RKO (cell line): Measurements from ENCODE around the gene EIF4E1B.

Source experiments
- DNase-seq: peaks from one replicate; pipeline ENCODE4 v3.0.0-alpha.2; 2016; ENCODE audit warnings: low spot score

The EIF4E1B gene

GRCh38 chr5:176627582-176627981 lies 2.9 kb upstream of the EIF4E1B start:
- no peak for DNase-seq

DNA sequence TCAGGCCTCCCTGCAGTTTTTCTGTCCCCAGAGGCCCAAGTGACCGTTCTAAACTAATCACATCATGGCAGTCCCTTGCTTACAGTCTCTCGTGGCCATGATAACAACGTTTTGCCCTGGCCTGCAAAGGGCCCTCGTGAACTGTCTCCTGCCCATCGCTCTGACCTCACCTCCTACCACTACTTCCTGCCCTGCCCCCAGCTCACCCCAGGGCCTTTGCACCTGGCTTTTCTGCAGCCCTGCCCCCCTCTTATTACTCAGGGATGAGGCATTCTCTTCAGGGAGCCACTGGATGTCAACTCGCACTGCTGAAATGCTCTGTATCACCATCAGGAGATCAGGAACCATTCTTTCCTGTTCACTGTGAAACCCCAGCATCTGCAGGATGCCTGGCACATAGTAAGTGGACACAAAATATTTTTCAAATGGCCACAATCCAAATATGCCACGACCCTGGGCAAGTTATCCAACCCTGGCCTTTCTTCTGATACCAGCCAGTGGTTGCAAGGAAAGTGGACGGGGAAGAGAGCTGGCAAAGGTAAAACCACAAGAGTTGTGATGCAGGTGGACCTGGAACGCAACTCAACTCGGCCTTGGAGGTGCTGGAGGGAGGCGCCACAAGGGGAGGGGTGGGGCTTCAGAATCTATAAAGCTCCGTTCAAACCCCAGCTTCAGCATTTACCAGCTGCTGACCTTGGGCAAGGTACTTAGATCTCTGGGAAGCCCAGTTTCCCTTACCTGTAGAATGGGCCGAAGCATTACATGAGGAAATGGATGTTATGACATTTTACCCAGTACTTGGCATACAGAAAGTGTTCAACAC lies 1.9 kb upstream of the EIF4E1B start:
- DNase-seq: peak; percentile 23

DNA sequence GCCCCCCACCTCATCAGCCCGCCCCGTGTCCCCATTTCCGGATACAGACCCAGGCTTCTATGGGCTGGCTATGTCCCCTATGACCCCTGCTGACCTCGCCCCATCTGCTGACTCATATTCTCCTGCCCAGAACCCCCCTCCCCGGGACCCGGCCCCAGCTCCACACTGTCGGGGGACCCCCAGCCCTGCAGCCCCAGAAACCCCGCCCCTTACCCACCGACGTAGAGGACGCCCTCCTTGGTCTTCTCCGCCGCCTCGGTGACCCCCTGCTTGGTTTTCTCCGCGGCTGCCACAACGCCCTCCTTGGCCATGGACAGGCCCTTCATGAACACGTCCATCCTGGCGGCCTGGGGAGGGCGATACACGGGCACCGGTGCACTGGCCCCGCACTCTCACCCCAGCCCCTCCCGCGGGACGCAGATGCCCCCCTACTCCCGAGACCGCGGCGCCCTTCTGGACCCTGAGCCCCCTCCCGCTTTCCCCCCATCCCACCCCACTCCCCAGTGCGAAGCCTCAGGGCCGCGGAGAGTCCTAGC lies 1.1 kb upstream of the EIF4E1B start:
- no peak for DNase-seq

GRCh38 chr5:176630681-176631222 lies 277 bp downstream of the EIF4E1B start:
- no peak for DNase-seq

- DNase-seq: no peak
Observed at GRCh38 chr5:176631383-176632200, 1.1 kb downstream of the EIF4E1B start.

GRCh38 chr5:176632745-176633144 lies 2.3 kb downstream of the EIF4E1B start:
- no peak for DNase-seq

- no peak for DNase-seq
Observed at GRCh38 chr5:176633598-176633997, 3.1 kb downstream of the EIF4E1B start.

- DNase-seq: no peak
Observed at GRCh38 chr5:176636426-176636825, 6.0 kb downstream of the EIF4E1B start.

GRCh38 chr5:176637556-176637955 lies 7.1 kb downstream of the EIF4E1B start:
- DNase-seq: no peak

DNA sequence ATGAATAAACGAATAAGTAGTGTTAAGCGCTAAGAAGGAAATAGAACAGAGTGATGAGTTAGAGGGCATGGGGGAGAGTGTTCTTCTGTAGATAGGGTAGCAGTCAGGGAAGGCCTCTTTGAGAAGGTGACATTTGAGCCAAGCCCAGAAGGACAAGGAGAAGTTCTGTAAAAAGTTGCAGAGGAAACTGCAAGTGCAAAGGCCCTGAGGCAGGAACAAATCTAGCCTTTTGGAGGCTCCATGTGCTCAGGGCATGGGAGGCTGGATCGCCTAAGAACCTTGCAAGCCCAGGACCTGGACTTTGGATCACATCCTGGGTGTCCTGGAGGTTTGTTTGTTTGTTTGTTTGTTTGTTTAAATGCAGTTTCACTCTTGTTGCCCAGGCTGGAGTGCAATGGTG lies 8.0 kb downstream of the EIF4E1B start:
- DNase-seq: no peak

- DNase-seq: no peak
Observed at GRCh38 chr5:176639208-176639607, 8.7 kb downstream of the EIF4E1B start.

- no peak for DNase-seq
Observed at GRCh38 chr5:176639981-176640380, 9.5 kb downstream of the EIF4E1B start.

GRCh38 chr5:176640616-176641015 lies 10.1 kb downstream of the EIF4E1B start:
- DNase-seq: no peak

GRCh38 chr5:176642675-176643490 lies 12.4 kb downstream of the EIF4E1B start:
- no peak for DNase-seq

DNA sequence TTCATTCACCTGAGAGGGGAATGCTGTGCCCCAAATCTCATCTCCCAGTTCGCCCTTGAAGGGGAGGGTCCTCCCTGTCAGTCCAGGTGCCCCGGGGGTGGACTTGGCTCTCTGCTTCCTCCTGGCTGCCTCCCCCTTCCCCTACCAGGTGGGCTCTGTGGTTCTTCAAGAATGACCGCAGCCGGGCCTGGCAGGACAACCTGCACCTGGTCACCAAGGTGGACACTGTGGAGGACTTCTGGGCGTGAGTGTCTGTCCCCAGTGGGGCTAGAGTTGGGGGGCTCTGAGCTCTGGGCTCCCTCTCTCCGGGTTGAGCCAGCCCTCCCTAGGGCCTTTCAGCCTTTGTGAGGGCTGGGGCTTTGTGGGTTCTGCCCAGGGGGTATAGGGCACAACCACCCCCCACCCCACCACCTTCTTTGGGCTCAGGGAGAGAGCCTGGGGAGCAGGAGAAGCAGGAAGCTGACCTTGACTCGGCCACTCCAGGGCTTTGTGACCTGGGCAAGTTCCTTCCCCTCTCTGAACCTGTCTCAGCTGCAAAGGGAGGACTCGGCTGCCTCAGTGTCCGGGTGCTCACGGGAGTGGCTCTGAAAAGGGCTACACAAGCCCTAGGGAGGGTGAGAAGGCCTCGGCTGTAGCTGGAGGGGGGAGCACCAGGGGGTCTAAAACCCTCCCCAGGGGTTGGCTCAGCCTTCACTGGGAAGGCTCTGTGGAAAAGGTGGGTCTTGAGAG lies 13.2 kb downstream of the EIF4E1B start:
- DNase-seq: no peak

DNA sequence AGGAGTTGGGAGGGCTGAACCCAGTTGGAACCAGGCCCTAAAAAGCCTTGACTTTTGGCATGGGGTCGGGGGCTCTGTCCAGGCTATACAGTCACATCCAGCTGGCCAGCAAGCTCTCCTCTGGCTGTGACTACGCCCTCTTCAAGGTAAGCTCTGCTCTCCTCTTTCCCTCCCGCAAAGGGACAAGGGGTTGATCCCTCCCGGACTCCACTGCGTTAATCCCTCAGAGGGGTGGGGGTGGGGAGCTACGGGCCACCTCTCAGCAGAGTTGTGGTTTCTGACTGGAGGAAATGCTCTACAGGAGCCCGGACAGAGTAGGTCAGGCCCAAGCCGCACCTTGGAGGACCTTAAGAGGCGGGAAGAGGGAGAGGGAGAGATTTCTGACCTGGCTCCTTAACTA lies 13.8 kb downstream of the EIF4E1B start:
- DNase-seq: no peak

- DNase-seq: no peak
Observed at GRCh38 chr5:176644878-176645670, 14.6 kb downstream of the EIF4E1B start.

GRCh38 chr5:176646049-176646706 lies 15.7 kb downstream of the EIF4E1B start:
- no peak for DNase-seq

DNA sequence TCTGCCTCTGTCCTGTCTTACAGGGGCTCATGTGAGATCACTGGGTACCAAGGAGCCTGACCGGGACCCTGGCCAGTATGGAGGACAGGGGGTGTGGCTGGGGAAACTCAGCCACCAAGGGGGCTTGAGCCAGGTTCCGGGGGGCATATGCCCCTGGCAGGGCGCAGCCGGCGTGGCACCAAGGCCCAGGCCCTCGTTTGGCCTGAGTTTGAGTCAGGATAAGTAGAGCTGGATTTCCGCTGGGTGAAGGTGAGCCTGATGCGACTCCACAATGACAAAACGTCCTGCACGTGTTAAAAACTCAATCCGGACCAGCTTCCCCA lies 16.2 kb downstream of the EIF4E1B start:
- no peak for DNase-seq
